K562 (cell line): ENCODE measurements around the gene MKLN1. TPM values are rescaled to one million over a fixed set of nuclear protein-coding genes. Genes with fewer than 3 reads are reported as not detected.

Experiments used
- CC2D1A ChIP-seq: fragments of 450-650 bp; IDR thresholded peaks from 2 replicates; pipeline ENCODE4 v1.6.1; 2017; ENCODE audit warnings: mild to moderate bottlenecking
- CEBPB ChIP-seq: fragments of 450-650 bp; IDR thresholded peaks from 2 replicates; pipeline ENCODE4 v1.6.1; 2016; ENCODE audit warnings: missing genetic modification characterization, missing compliant biosample characterization
- GABPA ChIP-seq: fragments of 200-800 bp; sonication (Bioruptor generic); conservative IDR thresholded peaks from 2 replicates; pipeline ENCODE4 v1.6.1; 2016; ENCODE audit warnings: low read depth, missing genetic modification characterization, missing compliant biosample characterization
- GATA2 ChIP-seq: sonication (generic); formaldehyde crosslinking; IDR thresholded peaks from 2 replicates; pipeline ENCODE4 v1.4.0; 2020; ENCODE audit warnings: mild to moderate bottlenecking, missing genetic modification reagents
- KAT7 ChIP-seq: sonication (generic); formaldehyde crosslinking; IDR thresholded peaks from 2 replicates; pipeline ENCODE4 v1.8.0; 2022; ENCODE audit warnings: missing genetic modification reagents, mild to moderate bottlenecking, borderline replicate concordance
- KDM4B ChIP-seq, 2 experiments: fragments of 450-650 bp in 1 of 2; sonication (generic) in 1 of 2; IDR thresholded peaks; 2 replicates each; pipeline ENCODE4 v1.6.1; 2016 to 2017; ENCODE audit warnings: borderline replicate concordance in 2 of 2, antibody characterized with exemption in 1 of 2, low read depth in 1 of 2, mild to moderate bottlenecking in 1 of 2
- NR2C2 ChIP-seq, 2 experiments: fragments of 200-800 bp in 1 of 2; sonication (Bioruptor generic) in 1 of 2; sonication (generic) in 1 of 2; formaldehyde crosslinking in 1 of 2; IDR thresholded peaks; 2 replicates each; pipeline versions ENCODE4 v1.6.1 to v1.8.0; 2016 to 2022; ENCODE audit warnings: mild to moderate bottlenecking in 1 of 2, missing compliant biosample characterization in 1 of 2, missing genetic modification characterization in 1 of 2, missing genetic modification reagents in 1 of 2
- POLR2H ChIP-seq: IDR thresholded peaks from 2 replicates; pipeline ENCODE4 v1.6.1; 2016; ENCODE audit warnings: missing genetic modification characterization, low read depth, mild to moderate bottlenecking, control low read depth, missing compliant biosample characterization, moderate library complexity
- TRIM24 ChIP-seq, 2 experiments: fragments of 450-650 bp; IDR thresholded peaks; 2 replicates each; pipeline ENCODE4 v1.6.1; 2016
- polyA plus RNA-seq, 8 experiments: library from polyadenylated mRNA; depleted of rRNA in 4 of 8; stranded (reverse) in 5 of 8; unstranded in 3 of 8; fragments of >200 nt; fragmentation: Nextera tagmentation in 2 of 8; fragmentation: Illumina TruSeq in 1 of 8; extraction: Ambion mirVana in 2 of 8; extraction: Trizol in 1 of 8; gene quantifications; 2 replicates each; pipeline versions ENCODE4 v1.2.1 to v1.2.3, GENCODE V29; 2011 to 2014; ENCODE audit warnings: inconsistent platforms in 1 of 8, missing spikeins in 1 of 8
- total RNA-seq, 7 experiments: library from RNA; depleted of rRNA in 6 of 7; stranded (reverse); fragments of >200 nt in 6 of 7; fragmentation: Illumina TruSeq in 2 of 7; extraction: Trizol in 2 of 7; gene quantifications; 2 replicates each; pipeline versions ENCODE4 v1.2.1 to v1.2.3, GENCODE V29; 2011 to 2021; ENCODE audit warnings: low replicate concordance in 1 of 7
- TF ChIP-seq, protein P1 (sequence below), 2 experiments: fragments of 450-650 bp; IDR thresholded peaks; 2 replicates each; pipeline ENCODE4 v1.6.1; 2016; ENCODE audit warnings: mild to moderate bottlenecking in 2 of 2, borderline replicate concordance in 1 of 2, low read depth in 1 of 2, moderate library complexity in 1 of 2
- TF ChIP-seq, protein P2 (sequence below): fragments of 250-450 bp; sonication (Bioruptor Pico); IDR thresholded peaks from 2 replicates; pipeline ENCODE4 v1.5.0; 2021; ENCODE audit warnings: mild to moderate bottlenecking, borderline replicate concordance

The MKLN1 gene
- total and polyA plus RNA-seq, 9 of the 15 experiments (the other 6 are each of a cell fraction or from before 2014, with no cell fraction given) = 18.6 to 80.4 (median 56.0) TPM

DNA sequence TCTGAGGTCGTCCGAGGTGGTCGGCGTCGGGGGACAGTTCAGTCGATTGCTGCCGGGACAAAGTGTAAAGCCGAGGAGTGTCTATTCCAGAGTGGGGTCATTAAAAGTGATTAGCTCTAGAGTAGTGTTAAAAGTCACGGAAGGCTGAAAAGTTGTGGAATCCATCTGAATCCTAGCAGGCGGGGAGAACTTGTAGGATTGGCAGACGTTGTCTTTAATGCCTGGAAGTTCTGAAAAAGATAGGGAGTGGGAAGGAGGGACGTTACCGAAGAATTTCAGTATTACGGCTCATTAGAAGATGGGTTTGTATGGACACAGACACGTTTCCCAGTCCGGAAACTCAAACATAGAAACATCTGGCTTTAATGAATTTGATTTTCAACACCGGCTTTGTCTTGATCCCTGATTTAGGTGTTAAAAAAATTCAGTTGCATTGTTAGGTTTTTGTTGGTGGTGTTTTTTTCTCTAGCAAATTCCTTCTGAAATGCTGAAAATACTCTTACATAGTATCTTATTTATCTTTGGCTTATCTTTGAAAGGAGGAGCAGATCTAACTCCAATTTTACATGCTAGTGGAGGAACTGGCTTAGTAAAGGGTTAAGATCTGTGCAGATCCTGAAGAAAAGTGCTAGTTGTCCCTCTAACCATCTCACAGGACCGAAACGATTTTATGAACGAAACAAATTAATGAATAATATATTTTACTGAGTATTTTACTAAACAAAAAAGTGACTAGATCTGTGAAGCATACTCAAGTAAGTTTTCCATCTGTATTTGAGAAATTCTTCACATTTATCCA is 900 bp downstream of the MKLN1 start (continued):
- TF ChIP-seq, protein P1, sequence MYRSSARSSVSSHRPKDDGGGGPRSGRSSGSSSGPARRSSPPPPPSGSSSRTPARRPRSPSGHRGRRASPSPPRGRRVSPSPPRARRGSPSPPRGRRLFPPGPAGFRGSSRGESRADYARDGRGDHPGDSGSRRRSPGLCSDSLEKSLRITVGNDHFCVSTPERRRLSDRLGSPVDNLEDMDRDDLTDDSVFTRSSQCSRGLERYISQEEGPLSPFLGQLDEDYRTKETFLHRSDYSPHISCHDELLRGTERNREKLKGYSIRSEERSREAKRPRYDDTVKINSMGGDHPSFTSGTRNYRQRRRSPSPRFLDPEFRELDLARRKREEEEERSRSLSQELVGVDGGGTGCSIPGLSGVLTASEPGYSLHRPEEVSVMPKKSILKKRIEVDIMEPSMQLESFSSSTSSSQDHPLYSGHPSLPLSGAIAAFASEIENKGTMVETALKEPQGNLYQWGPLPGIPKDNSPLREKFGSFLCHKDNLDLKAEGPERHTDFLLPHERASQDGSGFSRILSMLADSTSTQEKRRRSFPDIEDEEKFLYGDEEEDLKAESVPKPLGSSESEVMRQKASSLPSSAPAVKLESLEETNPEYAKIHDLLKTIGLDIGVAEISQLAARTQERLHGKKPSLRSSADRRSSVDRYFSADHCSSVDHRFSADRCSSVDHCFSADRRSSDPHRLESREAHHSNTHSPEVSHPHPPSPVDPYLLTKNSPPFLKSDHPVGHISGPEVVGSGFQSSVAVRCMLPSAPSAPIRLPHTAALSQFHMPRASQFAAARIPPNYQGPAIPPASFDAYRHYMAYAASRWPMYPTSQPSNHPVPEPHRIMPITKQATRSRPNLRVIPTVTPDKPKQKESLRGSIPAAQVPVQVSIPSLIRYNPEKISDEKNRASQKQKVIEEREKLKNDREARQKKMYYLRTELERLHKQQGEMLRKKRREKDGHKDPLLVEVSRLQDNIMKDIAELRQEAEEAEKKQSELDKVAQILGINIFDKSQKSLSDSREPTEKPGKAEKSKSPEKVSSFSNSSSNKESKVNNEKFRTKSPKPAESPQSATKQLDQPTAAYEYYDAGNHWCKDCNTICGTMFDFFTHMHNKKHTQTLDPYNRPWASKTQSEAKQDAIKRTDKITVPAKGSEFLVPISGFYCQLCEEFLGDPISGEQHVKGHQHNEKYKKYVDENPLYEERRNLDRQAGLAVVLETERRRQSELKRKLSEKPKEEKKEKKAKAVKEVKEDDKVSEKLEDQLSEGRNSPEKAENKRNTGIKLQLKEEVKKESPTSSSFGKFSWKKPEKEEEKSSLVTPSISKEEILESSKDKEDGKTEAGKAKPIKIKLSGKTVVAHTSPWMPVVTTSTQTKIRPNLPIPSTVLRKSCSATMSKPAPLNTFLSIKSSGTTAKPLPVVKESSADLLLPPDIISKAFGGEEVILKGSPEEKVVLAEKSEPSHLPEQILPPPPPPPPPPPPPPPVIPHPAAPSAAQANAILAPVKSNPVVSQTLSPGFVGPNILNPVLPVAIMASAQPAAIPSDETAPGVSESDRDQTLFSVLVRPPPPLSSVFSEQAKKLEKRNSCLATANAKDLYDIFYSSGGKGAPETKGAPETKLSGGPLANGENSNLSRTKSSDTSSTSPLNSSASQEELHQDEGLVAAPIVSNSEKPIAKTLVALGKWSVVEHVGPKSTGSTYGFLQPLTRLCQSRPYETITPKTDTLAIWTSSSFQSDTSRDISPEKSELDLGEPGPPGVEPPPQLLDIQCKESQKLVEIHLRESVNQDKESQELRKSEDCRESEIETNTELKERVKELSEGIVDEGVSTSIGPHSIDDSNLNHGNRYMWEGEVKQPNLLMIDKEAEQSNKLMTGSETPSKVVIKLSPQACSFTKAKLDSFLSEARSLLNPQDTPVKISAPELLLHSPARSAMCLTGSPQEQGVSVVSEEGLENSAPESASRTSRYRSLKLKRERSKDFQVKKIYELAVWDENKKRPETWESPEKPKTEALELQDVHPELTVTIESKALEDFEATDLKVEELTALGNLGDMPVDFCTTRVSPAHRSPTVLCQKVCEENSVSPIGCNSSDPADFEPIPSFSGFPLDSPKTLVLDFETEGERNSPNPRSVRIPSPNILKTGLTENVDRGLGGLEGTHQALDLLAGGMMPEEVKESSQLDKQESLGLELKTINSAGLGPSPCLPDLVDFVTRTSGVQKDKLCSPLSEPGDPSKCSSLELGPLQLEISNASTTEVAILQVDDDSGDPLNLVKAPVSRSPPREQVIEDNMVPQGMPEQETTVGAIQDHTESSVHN (IDR thresholded peaks at IDR 0.05; ENCODE audit: borderline replicate concordance in 1 of 2, low read depth in 1 of 2) = peak in 1 of 2 experiments; percentile 97; a peak in 2 of 4 replicates
- TF ChIP-seq TRIM24 (IDR thresholded peaks at IDR 0.05) (no peak), POLR2H (tag) (peak; percentile 19), CC2D1A (0 out of 2 replicates have a peak, but pooled peaks have one; percentile 9), KDM4B (IDR thresholded peaks at IDR 0.05; ENCODE audit: borderline replicate concordance in 2 of 2, low read depth in 1 of 2) (0 out of 4 replicates have a peak, but pooled peaks of 1 of the 2 experiments have one; percentile 82), GATA2 (CRISPR knock-in tag) (no peak), NR2C2 (CRISPR knock-in tag; IDR thresholded peaks at IDR 0.05) (no peak), NR2C2 (tag; IDR thresholded peaks at IDR 0.05) (peak; percentile 4; the same call in 1 of the 2 replicates), CEBPB (tag) (no peak), KAT7 (no peak), GABPA (tag) (0 out of 2 replicates have a peak, but pooled peaks have one; percentile 8)
- TF ChIP-seq, protein P2, sequence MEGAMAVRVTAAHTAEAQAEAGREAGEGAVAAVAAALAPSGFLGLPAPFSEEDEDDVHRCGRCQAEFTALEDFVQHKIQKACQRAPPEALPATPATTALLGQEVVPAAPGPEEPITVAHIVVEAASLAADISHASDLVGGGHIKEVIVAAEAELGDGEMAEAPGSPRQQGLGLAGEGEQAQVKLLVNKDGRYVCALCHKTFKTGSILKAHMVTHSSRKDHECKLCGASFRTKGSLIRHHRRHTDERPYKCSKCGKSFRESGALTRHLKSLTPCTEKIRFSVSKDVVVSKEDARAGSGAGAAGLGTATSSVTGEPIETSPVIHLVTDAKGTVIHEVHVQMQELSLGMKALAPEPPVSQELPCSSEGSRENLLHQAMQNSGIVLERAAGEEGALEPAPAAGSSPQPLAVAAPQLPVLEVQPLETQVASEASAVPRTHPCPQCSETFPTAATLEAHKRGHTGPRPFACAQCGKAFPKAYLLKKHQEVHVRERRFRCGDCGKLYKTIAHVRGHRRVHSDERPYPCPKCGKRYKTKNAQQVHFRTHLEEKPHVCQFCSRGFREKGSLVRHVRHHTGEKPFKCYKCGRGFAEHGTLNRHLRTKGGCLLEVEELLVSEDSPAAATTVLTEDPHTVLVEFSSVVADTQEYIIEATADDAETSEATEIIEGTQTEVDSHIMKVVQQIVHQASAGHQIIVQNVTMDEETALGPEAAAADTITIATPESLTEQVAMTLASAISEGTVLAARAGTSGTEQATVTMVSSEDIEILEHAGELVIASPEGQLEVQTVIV (CRISPR knock-in tag) = 0 out of 2 replicates have a peak, but pooled peaks have one; percentile 51
